ENCODE measurements around the gene MAST1.
"Not testable (repeated sequence)": the region's sequence is repeated elsewhere in the genome, so short reads cannot be mapped to it uniquely, and the experiment has no call there.

MAST1 gene

GRCh38 chr19:12871681-12872080, 33.4 kb downstream of the MAST1 start:
- DNase-seq (ENCODE audit: low read depth, low spot score), result no peak

- no peak for DNase-seq (ENCODE audit: low read depth, low spot score)
Observed at GRCh38 chr19:12872255-12872654, 33.9 kb downstream of the MAST1 start.

GRCh38 chr19:12872941-12873890, 34.9 kb downstream of the MAST1 start:
- peak; percentile 28 for DNase-seq (ENCODE audit: low read depth, low spot score)

GRCh38 chr19:12873891-12874745, 35.8 kb downstream of the MAST1 start:
- no peak for DNase-seq (ENCODE audit: low read depth, low spot score)

GRCh38 chr19:12875086-12875485, 36.8 kb downstream of the MAST1 start:
- no peak for DNase-seq (ENCODE audit: low read depth, low spot score)

GRCh38 chr19:12880551-12881171, 42.3 kb downstream of the MAST1 start:
- no peak for DNase-seq (ENCODE audit: low read depth, low spot score)

GRCh38 chr19:12881172-12881808, 43.0 kb downstream of the MAST1 start, which contains the start of gene DNASE2:
DNASE2 (minus strand) TSS chr19:12881449; CDS start chr19:12881375, 74 bp downstream.
- DNase-seq (ENCODE audit: low read depth, low spot score), result peak; percentile 78

- no peak for DNase-seq (ENCODE audit: low read depth, low spot score)
Observed at GRCh38 chr19:12882589-12882988, 44.3 kb downstream of the MAST1 start.

GRCh38 chr19:12884202-12884601, 45.9 kb downstream of the MAST1 start:
- DNase-seq (ENCODE audit: low read depth, low spot score), result no peak

- DNase-seq (ENCODE audit: low read depth, low spot score), result no peak
Observed at GRCh38 chr19:12884627-12884925, 46.3 kb downstream of the MAST1 start.

GRCh38 chr19:12884926-12885748, 46.8 kb downstream of the MAST1 start:
- DNase-seq (ENCODE audit: low read depth, low spot score), result peak; percentile 94

- no peak for DNase-seq (ENCODE audit: low read depth, low spot score)
Observed at GRCh38 chr19:12885749-12886650, 47.7 kb downstream of the MAST1 start.

GRCh38 chr19:12886651-12886968, 48.3 kb downstream of the MAST1 start:
- DNase-seq (ENCODE audit: low read depth, low spot score), result no peak

- DNase-seq (ENCODE audit: low read depth, low spot score), result no peak
Observed at GRCh38 chr19:12886969-12887747, 48.8 kb downstream of the MAST1 start, which contains the start of gene KLF1. KLF1 (minus strand) TSS chr19:12887201; CDS start chr19:12887140, 61 bp downstream.

- no peak for DNase-seq (ENCODE audit: low read depth, low spot score)
Observed at GRCh38 chr19:12888006-12888603, 49.8 kb downstream of the MAST1 start.

- not testable (repeated sequence) for DNase-seq (ENCODE audit: low read depth, low spot score)
Observed at GRCh38 chr19:12890299-12890786, 52.0 kb downstream of the MAST1 start.

- DNase-seq (ENCODE audit: low read depth, low spot score), result peak; percentile 98
Observed at GRCh38 chr19:12890787-12891552, 52.7 kb downstream of the MAST1 start, which contains the start of gene GCDH. GCDH (plus strand) TSS chr19:12891160; CDS start chr19:12891305, 145 bp downstream.
